Tibial nerve (tissue), 4 donors: ENCODE measurements around the gene GAK.

Experiments
- CTCF ChIP-seq, 5 experiments: fragments of 200-600 bp in 3 of 5; fragments of 450-650 bp in 2 of 5; sonication (generic) in 3 of 5; IDR thresholded peaks; one replicate each; pipeline ENCODE4 v1.5.1; 2016 to 2019; ENCODE audit warnings: antibody characterized with exemption in 5 of 5, mild to moderate bottlenecking in 3 of 5, moderate library complexity in 2 of 5
- EP300 ChIP-seq, 2 donors: sonication (generic); formaldehyde crosslinking; IDR thresholded peaks; one replicate each; pipeline ENCODE4 v1.6.1; 2017; ENCODE audit warnings: antibody characterized with exemption in 2 of 2, mild to moderate bottlenecking in 1 of 2
- POLR2A ChIP-seq, 2 donors: fragments of 450-650 bp; IDR thresholded peaks; one replicate each; pipeline ENCODE4 v1.6.1; 2017; ENCODE audit warnings: antibody characterized with exemption in 2 of 2, mild to moderate bottlenecking in 2 of 2, moderate library complexity in 2 of 2

DNA sequence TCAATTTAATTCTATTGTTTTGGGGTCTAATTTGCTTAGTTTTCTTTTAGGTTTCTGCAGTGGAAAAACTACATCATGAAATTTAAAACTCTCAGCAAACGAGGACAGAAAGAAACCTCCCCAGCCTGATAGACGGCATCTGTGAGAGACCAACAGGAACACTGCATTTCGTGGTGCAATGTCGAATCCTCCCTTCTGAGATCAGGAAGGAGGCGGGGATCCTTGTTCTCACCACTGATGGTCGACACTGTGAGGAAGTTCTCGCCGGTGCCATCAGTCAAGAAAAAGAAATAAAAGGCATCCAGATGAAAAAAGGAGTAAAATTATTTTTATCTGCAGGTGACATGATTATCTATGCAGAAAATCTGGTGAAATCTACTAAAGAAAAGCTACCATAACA, 16.5 kb downstream of the GAK start:
- TF ChIP-seq POLR2A (IDR thresholded peaks at IDR 0.05) (no peak), CTCF (IDR thresholded peaks at IDR 0.05) (no peak), EP300 (IDR thresholded peaks at IDR 0.05) (no peak)
